Spleen (tissue), 7 donors: Measurements from ENCODE around the gene CPA4.

Source experiments
- CTCF ChIP-seq, 11 experiments: fragments of 200-600 bp in 7 of 11; fragments of 450-650 bp in 4 of 11; sonication (generic) in 4 of 11; IDR thresholded peaks in 8 of 11; conservative IDR thresholded peaks in 3 of 11; 1 replicate in 7 of 11; 2 replicates in 4 of 11; pipeline versions ENCODE4 v1.4.0 to v1.8.0; 2016 to 2021; ENCODE audit warnings: antibody characterized with exemption in 11 of 11, inconsistent platforms in 4 of 11, mild to moderate bottlenecking in 1 of 11
- POLR2AphosphoS5 ChIP-seq, 3 donors: sonication (generic); formaldehyde crosslinking; IDR thresholded peaks; one replicate each; pipeline ENCODE4 v1.5.1; 2017; ENCODE audit warnings: antibody characterized with exemption in 3 of 3
- donor health status: DM: no; HTN: no; CAD: no; lungs with moderate emphysema.
- donor health status: DM: no; HTN: no; CAD: no.
- donor health status: DM: no; HTN: no; CAD: no.

DNA sequence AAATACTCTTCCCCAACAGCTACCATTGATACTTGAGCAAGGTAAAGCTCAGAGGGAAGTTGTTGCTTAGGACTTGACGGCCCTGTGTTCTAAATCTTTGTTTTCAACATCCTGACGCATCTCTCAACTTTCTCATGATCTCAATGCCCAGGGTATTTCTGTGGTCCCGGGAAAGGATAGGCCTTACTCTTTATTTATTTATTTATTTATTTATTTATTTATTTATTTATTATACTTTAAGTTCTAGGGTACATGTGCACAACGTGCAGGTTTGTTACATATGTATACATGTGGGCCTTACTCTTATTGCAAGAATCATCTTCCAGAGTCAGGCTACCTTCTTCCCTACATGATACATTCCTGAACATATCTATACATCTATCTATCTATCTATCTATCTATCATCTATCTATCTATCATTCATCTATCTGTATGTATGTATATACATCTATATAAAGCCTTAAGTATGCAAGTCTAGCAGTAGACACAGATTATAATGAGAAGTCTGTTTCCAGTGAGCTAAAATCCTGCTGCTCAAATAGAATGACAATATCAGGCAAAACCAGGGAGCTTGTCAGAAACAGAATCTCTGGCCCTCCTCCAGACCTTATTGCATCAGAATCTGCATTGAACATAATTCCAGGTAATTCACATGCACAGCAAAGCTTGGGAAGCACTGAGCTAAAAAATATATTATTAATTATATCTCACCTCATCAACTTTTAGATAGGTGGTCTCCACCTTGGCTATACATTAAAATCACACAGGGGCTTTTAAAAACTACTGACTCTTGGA is 39.5 kb downstream of the CPA4 start:
- TF ChIP-seq POLR2AphosphoS5 (IDR thresholded peaks at IDR 0.05) (no peak), CTCF (IDR thresholded peaks at IDR 0.05 in 8 of 11, conservative IDR thresholded peaks at IDR 0.05 in 3 of 11) (no peak)
